ENCODE measurements around the gene KANK2. TPM values are rescaled to one million over a fixed set of nuclear protein-coding genes. Genes with fewer than 3 reads are reported as not detected.

KANK2 gene
- polyA plus RNA-seq, 1 of the 3 experiments (the other 2 are of a cell fraction): 92.4 TPM

Other genes with a start within 250 kb of the KANK2 start
- 48.3 and 90.7 TPM in 2 replicates for gene SMARCA4, start 236.5 kb downstream of the KANK2 start, polyA plus RNA-seq (2012; rRNA removed)
- 20.7 and 25.1 TPM in 2 replicates for gene LDLR, start 108.1 kb downstream of the KANK2 start, polyA plus RNA-seq (2012; rRNA removed)
- gene SPC24, start 41.8 kb downstream of the KANK2 start, polyA plus RNA-seq (2012; rRNA removed): 12.7 and 18.9 TPM in 2 replicates
- 0.21 TPM in 1 of 2 replicates, not detected in the other for gene ANGPTL8, start 42.1 kb upstream of the KANK2 start, polyA plus RNA-seq (2012; rRNA removed)
- gene DOCK6, start 65.0 kb upstream of the KANK2 start, polyA plus RNA-seq (2012; rRNA removed): 14.0 and 18.3 TPM in 2 replicates
- gene TSPAN16, start 98.6 kb upstream of the KANK2 start, polyA plus RNA-seq (2012; rRNA removed): not detected in 2 replicates
- 25.0 and 27.0 TPM in 2 replicates for gene RAB3D, start 142.1 kb upstream of the KANK2 start, polyA plus RNA-seq (2012; rRNA removed)
- 209 and 219 TPM in 2 replicates for gene TMEM205, start 148.7 kb upstream of the KANK2 start, polyA plus RNA-seq (2012; rRNA removed)
- gene CCDC159, start 149.0 kb upstream of the KANK2 start, polyA plus RNA-seq (2012; rRNA removed): 25.2 and 30.1 TPM in 2 replicates
- gene PLPPR2, start 157.9 kb upstream of the KANK2 start, polyA plus RNA-seq (2012; rRNA removed): 18.9 and 26.2 TPM in 2 replicates
- gene SWSAP1, start 177.1 kb upstream of the KANK2 start, polyA plus RNA-seq (2012; rRNA removed): 2.8 and 3.0 TPM in 2 replicates
- 15.4 and 16.8 TPM in 2 replicates for gene EPOR, start 186.8 kb upstream of the KANK2 start, polyA plus RNA-seq (2012; rRNA removed)
- 13.3 and 13.5 TPM in 2 replicates for gene RGL3, start 221.8 kb upstream of the KANK2 start, polyA plus RNA-seq (2012; rRNA removed)
- gene ODAD3, start 237.6 kb upstream of the KANK2 start, polyA plus RNA-seq (2012; rRNA removed): 3.2 and 4.2 TPM in 2 replicates
- 198 and 502 TPM in 2 replicates for gene PRKCSH, start 238.1 kb upstream of the KANK2 start, polyA plus RNA-seq (2012; rRNA removed)

All from SK-N-SH (cell line).